Measurements from ENCODE around the gene FIGNL1. TPM values are rescaled to one million over a fixed set of nuclear protein-coding genes. Genes with fewer than 3 reads are reported as not detected.
"Not testable (repeated sequence)": the region's sequence is repeated elsewhere in the genome, so short reads cannot be mapped to it uniquely, and the experiment has no call there.

The FIGNL1 gene
- total RNA-seq, 1 experiment from 2014 or later = 42.5 TPM

- DNase-seq = no peak
- intact Hi-C loops (cut with micrococcal nuclease; ENCODE audit: unreplicated experiment) = loop anchor here (2.0 to 10.0 kb wide), 4 partner anchors 128 to 696 kb away; no protein-coding TSS in a partner anchor
- H3K9me3 Mint-ChIP-seq (ENCODE audit: low read depth, unreplicated experiment) = no peaks in the 10 kb centered on the region
- no peak for TF ChIP-seq CTCF (IDR thresholded peaks at IDR 0.05; ENCODE audit: unreplicated experiment)
- H3K36me3 Mint-ChIP-seq (ENCODE audit: insufficient read depth, unreplicated experiment) = peaks cover 5% of the 10 kb centered on the region
- no TSS peak for BruUV-seq (replicated peaks)
- H3K27ac Mint-ChIP-seq (ENCODE audit: unreplicated experiment) = peak overlapping the region; percentile 13
- H3K4me3 Mint-ChIP-seq (ENCODE audit: low read depth, unreplicated experiment) = no peak overlapping the region
- CTCF ChIA-PET = interaction anchor here (0.6 to 2.6 kb wide), 6 partner anchors 10 to 693 kb away, joined by 3 to 17 read pairs (median 6); no protein-coding TSS in a partner anchor
- H3K27me3 Mint-ChIP-seq (ENCODE audit: unreplicated experiment) = no peaks in the 10 kb centered on the region
- H3K4me1 Mint-ChIP-seq (ENCODE audit: low read depth, unreplicated experiment) = no peaks in the 10 kb centered on the region
Observed at GRCh38 chr7:50466815-50467585, 16.9 kb upstream of the FIGNL1 start.

DNA sequence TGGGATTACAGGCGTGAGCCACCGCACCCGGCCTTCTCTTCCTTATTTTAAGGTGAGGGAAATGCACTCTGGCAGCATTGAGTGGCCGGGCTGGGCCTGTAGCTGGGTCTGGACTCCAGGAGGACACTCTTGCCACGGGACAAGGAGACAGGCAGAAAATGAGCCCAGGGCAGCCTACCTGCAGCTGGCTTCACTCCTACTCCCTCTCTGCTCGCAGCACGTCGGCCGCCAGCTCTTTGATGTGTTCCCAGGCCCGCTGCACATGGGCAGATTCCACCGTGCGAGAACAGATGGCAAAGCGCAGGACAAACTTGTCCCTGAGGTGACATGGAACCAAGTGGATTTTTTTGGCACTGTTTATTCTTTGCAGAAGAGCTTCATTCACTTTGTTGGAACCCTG is 12.9 kb upstream of the FIGNL1 start:
- DNase-seq = no peak
- Mint-ChIP-seq H3K27me3 (ENCODE audit: unreplicated experiment) (no peaks in the 10 kb centered on the region), H3K9me3 (ENCODE audit: low read depth, unreplicated experiment) (no peaks in the 10 kb centered on the region), H3K4me1 (ENCODE audit: low read depth, unreplicated experiment) (no peaks in the 10 kb centered on the region), H3K27ac (ENCODE audit: unreplicated experiment) (no peak overlapping the region), H3K36me3 (ENCODE audit: insufficient read depth, unreplicated experiment) (peaks cover 3% of the 10 kb centered on the region), H3K4me3 (ENCODE audit: low read depth, unreplicated experiment) (no peak overlapping the region)
- no TSS peak for BruUV-seq (replicated peaks)
- no peak for TF ChIP-seq CTCF (IDR thresholded peaks at IDR 0.05; ENCODE audit: unreplicated experiment)
- CTCF ChIA-PET = interaction anchor here (0.6 kb wide), 1 partner anchor 497 kb away, joined by 3 read pairs; no protein-coding TSS in a partner anchor
- intact Hi-C loops (cut with micrococcal nuclease; ENCODE audit: unreplicated experiment) = loop anchor here (10.0 kb wide), 1 partner anchor 332 kb away; no protein-coding TSS in a partner anchor

GRCh38 chr7:50462361-50462760 is 12.2 kb upstream of the FIGNL1 start:
- no peak for DNase-seq
- TF ChIP-seq CTCF (IDR thresholded peaks at IDR 0.05; ENCODE audit: unreplicated experiment) = no peak
- CTCF ChIA-PET = interaction anchor here (0.6 kb wide), 2 partner anchors 498 to 914 kb away, joined by 3 to 4 read pairs; no protein-coding TSS in a partner anchor
- Mint-ChIP-seq H3K27ac (ENCODE audit: unreplicated experiment) (no peak overlapping the region), H3K27me3 (ENCODE audit: unreplicated experiment) (no peaks in the 10 kb centered on the region), H3K36me3 (ENCODE audit: insufficient read depth, unreplicated experiment) (no peaks in the 10 kb centered on the region), H3K4me3 (ENCODE audit: low read depth, unreplicated experiment) (no peak overlapping the region), H3K9me3 (ENCODE audit: low read depth, unreplicated experiment) (no peaks in the 10 kb centered on the region), H3K4me1 (ENCODE audit: low read depth, unreplicated experiment) (no peaks in the 10 kb centered on the region)
- intact Hi-C loops (cut with micrococcal nuclease; ENCODE audit: unreplicated experiment) = loop anchor here (10.0 kb wide), 1 partner anchor 332 kb away; no protein-coding TSS in a partner anchor
- BruUV-seq (replicated peaks) = no TSS peak

GRCh38 chr7:50461695-50462094 is 11.5 kb upstream of the FIGNL1 start:
- intact Hi-C loops (cut with micrococcal nuclease; ENCODE audit: unreplicated experiment) = loop anchor here (10.0 kb wide), 1 partner anchor 333 kb away; no protein-coding TSS in a partner anchor
- no TSS peak for BruUV-seq (replicated peaks)
- CTCF ChIA-PET = no interaction called here

GRCh38 chr7:50459183-50459582 is 9.0 kb upstream of the FIGNL1 start:
- BruUV-seq (replicated peaks); DNase-seq: not testable (repeated sequence)
- CTCF ChIA-PET = interaction anchor here (0.7 kb wide), 1 partner anchor 37 kb away, joined by 3 read pairs; no protein-coding TSS in a partner anchor

More at GRCh38 chr7:50461695-50462094, 11.5 kb upstream of the FIGNL1 start:
- Mint-ChIP-seq H3K27me3 (ENCODE audit: unreplicated experiment) (no peaks in the 10 kb centered on the region), H3K36me3 (ENCODE audit: insufficient read depth, unreplicated experiment) (no peaks in the 10 kb centered on the region), H3K4me3 (ENCODE audit: low read depth, unreplicated experiment) (no peak overlapping the region), H3K4me1 (ENCODE audit: low read depth, unreplicated experiment) (no peaks in the 10 kb centered on the region), H3K27ac (ENCODE audit: unreplicated experiment) (no peak overlapping the region), H3K9me3 (ENCODE audit: low read depth, unreplicated experiment) (no peaks in the 10 kb centered on the region)
- DNase-seq = no peak
- no peak for TF ChIP-seq CTCF (IDR thresholded peaks at IDR 0.05; ENCODE audit: unreplicated experiment)

DNA sequence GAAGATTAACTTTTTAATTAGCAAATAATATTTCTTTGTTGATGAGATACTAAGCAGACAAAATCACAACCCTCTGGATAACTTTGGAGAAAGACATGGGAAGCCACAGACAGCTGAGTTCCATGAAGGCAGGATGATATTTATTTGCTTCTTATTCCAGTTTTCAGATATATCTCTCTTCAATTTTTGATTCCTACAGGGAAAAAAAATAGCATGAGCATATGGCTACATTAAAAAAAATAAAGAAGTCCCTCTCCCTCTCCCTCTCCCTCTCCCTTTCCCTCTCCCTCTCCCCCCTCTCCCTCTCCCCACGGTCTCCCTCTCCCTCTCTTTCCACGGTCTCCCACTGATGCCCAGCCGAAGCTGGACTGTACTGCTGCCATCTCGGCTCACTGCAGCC is 8.5 kb upstream of the FIGNL1 start:
- H3K9me3 Mint-ChIP-seq (ENCODE audit: low read depth, unreplicated experiment); H3K4me1 Mint-ChIP-seq (ENCODE audit: low read depth, unreplicated experiment); H3K27ac Mint-ChIP-seq (ENCODE audit: unreplicated experiment); intact Hi-C loops (cut with micrococcal nuclease; ENCODE audit: unreplicated experiment); BruUV-seq (replicated peaks); H3K4me3 Mint-ChIP-seq (ENCODE audit: low read depth, unreplicated experiment); DNase-seq; H3K36me3 Mint-ChIP-seq (ENCODE audit: insufficient read depth, unreplicated experiment): not testable (repeated sequence)
- CTCF ChIA-PET = interaction anchor here (0.7 kb wide), 2 partner anchors 38 to 131 kb away, joined by 3 read pairs; no protein-coding TSS in a partner anchor
- peaks cover 27% of the 10 kb centered on the region for H3K27me3 Mint-ChIP-seq (ENCODE audit: unreplicated experiment)

More at GRCh38 chr7:50459183-50459582, 9.0 kb upstream of the FIGNL1 start:
- H3K9me3 Mint-ChIP-seq (ENCODE audit: low read depth, unreplicated experiment); H3K36me3 Mint-ChIP-seq (ENCODE audit: insufficient read depth, unreplicated experiment); H3K27ac Mint-ChIP-seq (ENCODE audit: unreplicated experiment); H3K4me3 Mint-ChIP-seq (ENCODE audit: low read depth, unreplicated experiment); intact Hi-C loops (cut with micrococcal nuclease; ENCODE audit: unreplicated experiment); H3K4me1 Mint-ChIP-seq (ENCODE audit: low read depth, unreplicated experiment): not testable (repeated sequence)
- peaks cover 22% of the 10 kb centered on the region for H3K27me3 Mint-ChIP-seq (ENCODE audit: unreplicated experiment)
